ENCODE data around the gene PDE4D.
"Not testable (repeated sequence)": the region's sequence is repeated elsewhere in the genome, so short reads cannot be mapped to it uniquely, and the experiment has no call there.

PDE4D gene

DNA sequence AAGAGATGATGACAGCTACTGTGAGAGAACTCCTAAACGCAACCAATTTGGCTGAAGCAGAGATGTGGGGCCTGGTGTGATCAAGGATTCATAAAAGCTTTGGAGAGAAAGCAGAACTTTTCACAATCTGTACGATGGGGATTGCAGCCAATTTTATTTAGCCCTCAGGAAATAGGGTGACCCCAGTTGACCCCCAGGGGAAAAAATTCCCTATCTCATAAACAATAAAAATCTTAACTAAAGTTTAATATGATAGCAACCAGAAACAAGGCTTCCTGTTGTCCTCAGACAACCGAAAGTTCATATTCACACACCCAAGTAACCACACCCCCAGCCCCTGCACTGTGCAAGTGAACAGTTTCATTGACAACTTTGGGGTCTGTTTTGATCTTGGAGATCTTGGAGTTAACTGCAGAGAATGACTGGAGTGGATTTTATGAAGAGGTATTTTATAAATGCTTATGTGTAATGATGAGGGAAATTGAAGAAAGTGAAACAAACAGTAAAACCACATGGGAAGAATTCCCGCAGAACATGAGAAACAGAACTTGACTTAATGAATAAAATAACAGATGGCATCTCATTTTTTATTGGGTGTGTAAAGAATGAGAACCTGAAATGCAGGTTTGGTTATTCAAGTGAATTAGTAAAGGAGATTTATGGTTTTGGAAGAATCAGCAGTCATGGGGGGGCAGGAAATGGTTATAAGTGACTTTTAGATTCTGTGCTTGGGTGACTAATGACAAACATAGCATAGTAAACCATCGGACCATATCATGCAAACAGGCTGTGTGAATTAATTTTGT, 94.5 kb downstream of the PDE4D start:
- DNase-seq: no peak

DNA sequence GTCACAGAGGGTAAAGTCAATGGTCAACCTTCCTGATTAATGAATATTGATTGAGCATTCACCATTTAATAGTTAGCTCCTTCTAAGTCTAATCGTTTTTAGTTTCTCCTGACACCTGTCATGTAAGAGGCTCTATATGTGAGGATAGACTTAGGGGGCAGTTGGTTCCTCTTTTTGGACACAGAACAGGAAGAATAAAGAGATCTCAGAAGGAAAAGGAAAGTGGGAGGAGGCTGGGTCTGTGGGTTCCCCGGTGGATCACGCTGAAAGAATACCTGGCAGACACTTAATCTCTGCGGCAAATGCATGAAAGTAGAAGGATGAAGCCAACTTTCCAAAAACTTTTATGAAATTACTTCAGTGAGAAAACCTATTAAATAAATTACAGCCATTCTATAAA, 98.4 kb downstream of the PDE4D start:
- DNase-seq: no peak

DNA sequence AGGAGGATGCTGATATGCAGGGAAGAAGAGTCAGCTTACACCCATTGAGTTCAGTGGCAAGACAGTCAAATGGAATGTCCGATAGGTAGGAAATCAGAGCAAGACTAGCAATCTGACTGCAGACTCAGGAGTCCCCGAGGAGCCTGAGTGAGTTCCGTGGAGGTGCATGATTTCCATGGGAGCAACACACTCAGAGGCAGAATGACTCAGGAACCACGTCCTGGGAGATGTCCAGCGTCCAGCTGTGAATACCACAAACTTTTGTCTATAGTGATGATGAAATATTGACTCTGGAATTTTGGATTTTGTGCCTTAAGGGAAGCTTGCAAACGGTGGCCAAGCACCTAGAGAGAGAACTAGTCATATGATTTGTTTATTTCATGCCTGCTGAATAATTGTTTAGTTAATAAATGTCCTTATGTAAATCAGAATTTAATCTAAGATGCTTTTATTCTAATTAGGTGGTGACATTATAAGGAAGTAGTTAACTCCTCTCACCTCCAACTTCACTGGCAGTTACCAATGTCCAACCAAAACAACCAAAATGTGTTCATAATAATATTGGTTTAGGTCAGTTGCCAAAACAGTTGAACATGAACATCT, 100.4 kb downstream of the PDE4D start:
- no peak for DNase-seq

DNA sequence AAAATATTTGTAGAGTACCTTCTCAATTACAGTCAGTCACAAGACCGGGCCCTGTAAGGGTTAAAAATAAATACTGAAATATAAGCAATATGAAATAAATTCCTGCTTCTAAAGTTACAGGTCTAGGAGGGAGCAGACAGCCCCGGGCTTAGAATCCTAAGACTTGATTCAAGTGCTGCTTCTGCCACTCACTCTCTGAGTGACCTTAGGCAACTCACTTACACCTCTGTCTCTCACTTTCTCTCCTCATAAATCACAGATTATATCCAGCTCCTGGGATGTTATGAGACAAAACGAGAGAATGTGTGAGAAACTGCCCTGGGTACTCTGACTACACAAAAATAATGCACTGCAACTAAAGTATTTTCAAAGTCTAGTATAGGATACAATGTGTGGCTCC, 101.9 kb downstream of the PDE4D start:
- DNase-seq: no peak

DNA sequence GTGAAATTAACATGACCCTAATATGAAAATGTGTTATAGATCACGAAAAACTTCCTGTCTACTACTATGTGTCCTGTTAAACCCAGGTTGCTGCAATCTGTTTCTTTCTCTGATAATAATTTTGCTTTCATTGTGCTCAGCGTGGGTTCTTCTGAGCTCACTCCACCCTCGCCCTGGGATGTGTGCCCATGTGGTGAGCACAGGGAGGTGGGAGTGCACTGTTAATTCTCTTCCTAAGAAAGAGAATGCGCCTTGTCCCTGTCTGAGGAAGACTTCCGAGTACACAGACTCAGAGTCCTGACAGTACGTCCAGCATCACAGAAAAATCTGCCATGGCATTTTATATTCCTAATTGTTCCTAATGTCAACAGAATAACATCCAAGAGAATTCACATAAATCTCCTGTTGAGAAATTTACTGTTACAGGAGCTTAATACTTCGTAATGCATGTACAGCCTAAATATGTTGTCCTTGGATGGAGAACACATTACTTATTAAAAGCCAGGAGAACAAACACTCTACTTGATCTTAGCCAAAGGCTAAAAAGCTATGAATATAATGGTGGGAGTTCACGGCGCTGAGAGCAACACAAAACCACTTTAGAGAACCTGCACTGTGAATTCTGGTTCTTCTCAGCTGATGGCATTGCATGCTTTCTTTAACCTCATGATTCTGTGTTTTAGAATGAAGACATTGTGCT, 102.6 kb downstream of the PDE4D start:
- no peak for DNase-seq

DNA sequence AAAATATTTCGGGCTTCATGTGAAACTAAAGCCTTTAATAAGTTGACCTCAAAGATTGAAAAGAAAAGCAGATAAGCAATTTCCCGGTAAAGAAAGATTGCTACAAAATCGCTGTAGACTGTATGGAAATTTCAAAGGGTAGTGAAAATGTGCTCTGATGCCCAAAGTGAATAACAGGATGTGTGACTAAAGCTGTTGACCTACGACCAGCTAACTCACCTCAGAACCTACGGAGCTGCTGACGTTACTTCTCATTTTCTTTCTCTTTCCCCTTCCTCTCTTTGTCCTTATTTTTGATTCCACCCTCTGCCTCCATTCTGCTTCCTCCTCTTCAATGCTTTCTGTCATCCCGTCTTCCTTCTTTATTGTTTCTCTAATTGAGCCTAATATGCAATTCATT, 103.2 kb downstream of the PDE4D start:
- no peak for DNase-seq

DNA sequence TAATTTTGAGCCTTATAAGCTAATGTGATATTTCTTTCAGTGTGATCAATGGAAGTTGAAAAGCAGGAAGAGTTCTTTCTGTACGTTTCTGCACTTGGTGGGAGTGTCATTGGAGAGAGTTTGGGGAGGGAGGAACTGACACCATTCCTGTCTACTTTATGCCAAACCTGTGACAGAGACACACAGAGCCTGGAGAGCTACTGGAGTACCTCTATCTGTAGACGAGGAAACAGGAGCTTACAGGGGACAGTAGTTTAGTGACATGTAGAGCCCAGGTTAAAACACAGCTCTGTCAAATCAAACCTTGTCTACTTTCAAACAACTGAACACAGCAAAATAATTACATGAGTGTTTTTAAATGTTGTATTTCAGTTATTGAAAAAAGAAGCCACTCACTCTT, 103.6 kb downstream of the PDE4D start:
- DNase-seq: no peak

DNA sequence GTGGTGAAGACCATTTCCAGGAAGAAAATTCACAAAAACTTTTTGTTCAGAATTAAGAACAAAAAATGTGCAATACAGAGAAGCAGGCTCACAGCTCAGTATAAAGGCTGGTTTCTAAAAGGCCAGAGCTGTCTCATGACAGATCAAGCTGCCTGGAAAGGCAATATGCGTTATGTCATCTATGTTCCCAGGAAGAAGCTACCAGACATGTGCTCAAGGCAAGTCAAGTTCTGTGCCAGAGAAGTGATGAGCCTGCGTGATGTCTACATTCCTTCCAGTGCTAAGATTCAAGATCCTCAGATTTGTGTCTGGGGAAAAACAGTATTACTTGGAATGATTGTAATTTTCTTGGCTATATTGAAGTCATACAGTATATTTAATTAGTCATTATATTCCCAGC, 104.3 kb downstream of the PDE4D start:
- no peak for DNase-seq

DNA sequence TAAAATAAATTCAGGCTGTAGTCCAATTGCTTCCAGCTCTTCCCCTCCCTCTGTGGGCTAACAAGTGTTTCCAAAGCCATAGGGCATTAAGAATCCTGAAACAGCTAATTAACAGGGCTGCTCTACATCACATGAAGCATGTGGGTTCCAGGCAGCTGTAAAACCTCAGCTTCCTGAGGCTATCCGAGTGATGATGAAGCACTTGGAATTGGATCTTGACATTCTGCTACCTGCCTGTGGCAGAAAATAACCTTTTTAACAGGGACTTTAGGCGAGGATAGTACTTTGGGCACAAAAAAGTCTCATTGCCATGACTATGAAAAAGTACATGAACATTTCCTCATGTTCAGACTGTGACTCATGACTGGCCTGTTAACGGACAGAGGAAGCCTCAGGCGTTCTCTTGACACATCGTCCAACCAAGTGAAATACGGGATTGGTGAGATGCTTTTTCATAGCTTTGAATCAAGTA, 107.2 kb downstream of the PDE4D start:
- no peak for DNase-seq

DNA sequence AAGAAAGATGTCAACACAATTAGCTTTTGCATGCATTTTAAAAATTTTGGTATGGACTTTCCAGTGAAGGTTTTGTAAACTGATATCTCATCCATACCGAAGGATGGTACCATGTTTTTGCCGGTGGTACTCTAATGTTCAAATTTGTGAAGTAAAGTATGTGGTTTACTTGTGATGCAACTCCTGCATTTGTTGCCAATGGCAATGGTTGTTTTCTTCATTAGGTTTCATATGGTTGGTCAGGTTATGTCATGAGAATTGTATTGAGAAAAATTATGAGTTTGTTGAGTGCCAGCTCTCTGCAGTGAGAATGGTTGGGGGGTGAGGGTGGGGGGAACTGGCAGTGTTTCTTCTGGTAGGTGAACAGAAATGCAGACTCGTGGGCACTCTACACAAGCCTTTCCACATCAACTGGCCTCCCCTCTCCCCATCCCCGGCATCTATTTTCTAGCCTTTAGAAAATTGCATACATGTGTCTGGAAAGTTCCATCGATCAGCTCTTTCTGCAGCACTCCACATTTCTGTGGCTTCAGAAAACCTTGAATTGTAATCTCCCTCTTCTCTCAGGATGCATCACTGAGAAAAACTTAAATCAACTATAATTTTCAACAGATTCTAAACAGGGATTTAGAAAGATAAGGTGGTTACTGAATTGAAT, 107.7 kb downstream of the PDE4D start:
- DNase-seq: no peak

DNA sequence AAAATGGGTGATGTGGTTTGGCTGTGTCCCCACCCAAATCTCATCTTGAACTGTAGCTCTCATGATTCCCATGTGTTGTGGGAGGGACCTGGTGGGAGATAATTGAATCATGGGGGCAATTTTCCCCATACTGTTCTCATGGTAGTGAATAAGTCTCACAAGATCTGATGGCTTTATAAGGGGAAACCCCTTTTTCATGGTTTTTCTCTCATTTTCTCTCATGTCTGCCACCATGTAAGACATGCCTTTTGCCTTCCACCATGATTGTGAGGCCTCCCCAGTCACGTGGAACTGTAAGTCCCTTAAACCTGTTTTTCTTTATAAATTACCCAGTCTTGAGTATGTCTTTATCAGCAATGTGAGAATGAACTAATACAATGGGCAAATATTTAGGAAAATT, 108.8 kb downstream of the PDE4D start:
- DNase-seq: not testable (repeated sequence)

DNA sequence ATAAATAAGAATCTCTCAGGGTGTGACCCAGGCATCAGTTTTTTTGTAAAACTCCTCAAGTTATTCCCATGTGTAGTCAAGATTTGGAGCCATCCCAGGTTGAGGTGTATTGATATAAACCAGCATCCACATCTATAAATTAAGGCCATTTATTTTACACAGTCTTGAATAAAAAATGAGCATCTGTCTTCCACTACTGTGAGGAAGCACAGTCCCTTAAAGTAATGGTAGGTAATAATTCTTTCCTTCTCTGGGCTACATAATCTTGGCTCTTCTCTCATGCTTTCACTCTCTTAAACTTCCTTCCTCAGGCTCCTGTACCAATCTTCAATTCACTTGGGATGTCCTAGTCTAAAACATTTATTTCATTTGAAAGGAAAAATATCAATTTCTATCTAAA, 110.3 kb downstream of the PDE4D start:
- no peak for DNase-seq

DNA sequence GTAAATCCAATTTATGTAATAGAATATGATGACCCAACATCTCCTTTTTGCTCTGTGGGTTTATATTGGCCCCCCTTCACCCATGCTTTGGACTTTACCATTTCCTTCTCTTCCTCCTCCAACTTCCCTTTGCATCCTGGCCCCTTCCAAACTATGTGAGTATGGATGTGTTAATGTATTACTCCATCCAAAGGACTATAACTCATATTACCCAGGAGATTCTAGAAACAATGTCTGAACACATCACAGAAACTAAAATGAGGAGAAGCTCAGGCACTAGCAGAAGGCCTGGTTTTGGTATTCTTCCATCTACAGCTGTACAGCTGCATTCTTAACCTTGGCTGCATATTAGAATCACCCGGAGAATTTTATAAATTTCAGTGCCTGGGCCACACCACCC, 110.7 kb downstream of the PDE4D start:
- no peak for DNase-seq

DNA sequence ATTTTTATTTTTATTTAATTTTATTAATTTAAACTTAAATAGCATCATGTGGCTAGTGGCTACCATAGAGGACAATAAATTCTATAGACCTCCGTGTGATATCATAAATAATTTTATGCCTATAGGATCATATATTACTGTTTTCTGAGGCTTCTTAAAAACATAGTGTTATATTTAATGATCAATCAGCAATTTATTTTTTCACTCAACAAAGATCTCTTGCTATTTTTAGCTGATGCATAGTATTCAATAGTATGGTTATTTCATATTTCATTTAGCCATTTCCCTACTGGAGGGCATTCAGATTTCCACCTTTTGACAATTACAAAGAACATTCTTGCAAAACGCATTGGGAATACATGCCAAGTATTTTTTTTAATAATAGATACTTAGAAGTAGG, 114.1 kb downstream of the PDE4D start:
- no peak for DNase-seq

DNA sequence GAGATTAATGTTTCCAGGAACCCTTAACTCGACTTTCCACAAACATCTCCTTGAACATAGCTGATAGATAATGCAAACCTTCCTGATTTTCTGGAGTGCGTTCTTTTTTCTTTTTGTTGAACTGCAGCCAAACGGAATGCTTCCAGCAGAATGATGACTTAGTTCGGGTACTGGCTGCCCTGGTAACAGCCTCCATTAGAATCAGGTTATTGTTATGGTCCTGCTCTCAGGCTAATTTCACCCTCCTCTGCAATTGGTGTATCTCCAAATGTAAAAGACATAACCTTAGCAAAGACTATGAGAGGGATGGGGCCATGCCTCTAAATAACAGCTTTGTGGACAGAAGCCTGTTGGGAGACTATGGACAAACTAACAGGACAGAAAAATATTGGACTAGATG, 116.5 kb downstream of the PDE4D start:
- no peak for DNase-seq

DNA sequence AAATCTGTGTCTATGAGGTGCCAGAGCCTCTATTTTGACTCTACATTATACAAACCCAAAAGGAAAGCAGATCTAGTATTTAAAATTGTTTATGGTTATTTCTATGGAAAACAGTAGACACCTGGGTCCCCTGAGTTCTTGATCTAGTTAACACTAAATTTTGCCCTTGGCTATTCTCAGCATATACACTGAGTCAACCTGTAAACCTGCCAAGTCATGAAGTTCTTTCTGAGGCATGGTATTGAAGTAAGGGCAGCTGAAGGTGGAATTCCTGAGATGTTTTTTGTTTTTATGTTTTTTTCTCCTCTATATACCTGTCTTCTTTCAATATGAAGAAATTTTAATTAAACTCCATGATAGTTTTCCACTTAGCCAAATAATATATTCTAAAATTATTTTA, 120.2 kb downstream of the PDE4D start:
- DNase-seq: no peak

DNA sequence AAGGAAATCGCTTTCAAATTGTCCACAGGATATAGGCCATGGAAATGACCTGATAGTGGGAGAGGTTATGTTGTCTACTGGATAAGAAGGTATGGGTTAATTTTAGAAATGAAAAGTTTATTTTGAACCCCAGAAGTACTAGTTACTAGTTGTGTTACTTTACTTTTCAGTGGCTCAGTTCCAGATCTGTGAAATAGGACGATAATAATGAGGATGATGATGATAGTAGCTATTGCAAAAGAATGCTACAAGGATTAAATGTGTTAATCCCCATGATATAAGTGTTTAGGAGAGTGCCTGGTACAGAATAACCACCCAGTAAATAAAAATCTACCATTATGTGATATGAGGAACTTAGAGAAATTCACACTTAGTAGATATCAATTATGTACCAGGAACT, 120.8 kb downstream of the PDE4D start:
- no peak for DNase-seq

DNA sequence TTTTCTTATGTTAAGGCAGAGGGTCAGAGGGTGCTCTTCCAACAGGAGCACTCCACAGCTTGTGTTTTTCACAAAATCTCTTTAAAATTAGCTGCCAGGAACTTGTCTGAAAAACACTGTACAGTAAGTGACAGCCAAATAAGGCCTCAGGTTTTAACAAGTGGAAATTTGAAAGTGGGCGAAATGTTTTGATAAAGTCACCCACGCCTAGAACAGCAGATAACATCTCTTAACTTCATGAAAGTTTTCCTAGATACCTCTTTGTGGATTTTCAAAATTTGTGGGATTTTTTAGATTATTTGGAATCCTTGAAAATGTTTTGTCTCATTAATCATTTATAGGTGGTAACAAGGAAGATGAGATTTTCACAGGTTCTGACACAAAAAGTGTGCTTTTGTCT, 121.3 kb downstream of the PDE4D start:
- no peak for DNase-seq

DNA sequence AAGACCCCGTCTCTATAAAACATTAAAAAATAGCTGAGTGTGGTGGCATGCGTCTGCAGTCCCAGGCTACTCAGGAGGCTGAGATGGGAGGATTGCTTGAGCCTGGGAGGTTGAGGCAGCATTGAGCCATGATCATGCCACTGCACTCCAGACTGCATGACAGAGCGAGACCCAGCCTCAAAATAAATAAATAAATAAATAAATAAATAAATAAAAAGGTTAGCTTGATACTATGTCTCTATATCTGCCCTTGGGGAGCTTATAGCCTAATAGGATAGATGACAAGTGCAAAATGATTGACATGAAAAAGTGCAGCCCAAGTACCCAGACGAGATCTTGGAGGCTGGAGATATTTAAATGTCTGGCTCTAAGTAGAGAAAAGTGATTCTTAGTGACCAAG, 122.6 kb downstream of the PDE4D start:
- DNase-seq: no peak

DNA sequence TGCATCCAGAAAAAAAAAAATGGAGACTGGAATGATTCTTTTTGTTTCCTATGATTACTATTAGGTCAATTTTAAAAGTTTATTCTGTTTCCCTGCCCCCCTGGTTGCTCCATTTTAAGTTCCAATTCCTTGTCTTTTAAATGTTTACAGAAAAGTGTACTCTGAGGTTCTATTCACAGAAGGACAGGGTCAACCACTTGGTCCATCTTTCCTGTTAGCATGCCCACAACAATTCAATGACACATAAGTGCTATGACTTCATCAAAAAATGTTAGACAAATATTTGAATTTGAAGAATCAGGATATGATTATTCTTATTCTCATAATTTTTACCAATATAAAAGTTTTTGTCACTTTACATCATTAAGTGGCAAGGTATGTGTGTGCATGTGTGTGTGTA, 123.7 kb downstream of the PDE4D start:
- DNase-seq: no peak

DNA sequence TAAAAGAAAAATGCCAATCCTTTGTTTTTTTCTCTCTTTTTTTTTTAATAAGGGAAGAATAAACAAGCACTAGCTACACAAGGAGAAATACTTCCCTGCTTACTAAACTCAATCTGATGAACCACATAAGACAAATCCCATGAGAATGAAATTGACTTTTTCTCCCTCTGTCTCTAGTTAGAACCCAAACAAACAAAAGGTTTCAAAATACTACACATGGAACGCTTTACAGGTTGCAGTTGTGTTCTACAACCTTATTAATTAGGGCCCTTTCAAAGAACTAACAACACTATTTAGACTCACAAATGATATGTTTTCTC, 124.5 kb downstream of the PDE4D start:
- DNase-seq: no peak

DNA sequence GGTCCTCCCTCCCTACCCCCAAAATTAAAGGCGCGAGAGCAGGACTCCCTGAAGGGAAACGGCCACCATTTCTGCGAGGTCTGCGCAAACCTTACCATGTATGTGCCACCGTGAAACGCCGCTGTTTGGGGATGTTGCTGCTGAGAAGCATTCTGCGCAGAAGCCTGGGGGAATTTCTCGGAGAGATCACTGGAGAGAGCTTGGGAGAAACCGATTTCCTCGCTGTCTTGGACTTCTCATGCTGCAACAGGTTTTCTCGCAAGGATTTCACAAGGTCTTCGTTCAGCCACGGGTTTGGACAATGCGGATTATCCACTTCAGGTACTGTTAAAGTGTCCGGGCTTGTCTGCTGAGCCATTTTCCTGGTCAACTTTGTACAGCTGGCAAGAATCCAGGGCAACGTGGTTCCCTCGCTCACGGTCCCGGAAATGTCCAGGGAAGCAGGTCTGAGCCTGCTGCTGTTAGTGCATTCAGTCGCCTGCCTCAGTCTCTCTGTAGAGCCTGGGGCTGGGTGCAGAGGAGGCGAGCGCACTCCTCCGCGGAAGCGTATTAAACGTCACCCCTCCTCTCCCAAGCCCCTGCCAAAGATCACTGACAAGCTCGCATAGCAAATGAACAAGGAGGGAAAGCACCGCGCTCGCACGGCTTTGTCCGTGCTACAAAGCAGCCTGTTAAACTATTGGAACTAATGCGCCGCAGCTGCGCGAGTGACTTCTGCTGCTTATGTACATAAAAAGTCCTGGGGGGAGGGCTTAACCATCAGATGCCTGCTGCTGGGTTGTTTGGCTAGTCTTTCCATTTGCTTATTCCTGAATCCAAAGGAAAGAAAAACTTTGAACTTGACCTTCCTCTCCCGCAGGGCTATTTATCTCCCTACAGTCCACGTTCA, 125.1 kb downstream of the PDE4D start:
- DNase-seq: peak; percentile 68

DNA sequence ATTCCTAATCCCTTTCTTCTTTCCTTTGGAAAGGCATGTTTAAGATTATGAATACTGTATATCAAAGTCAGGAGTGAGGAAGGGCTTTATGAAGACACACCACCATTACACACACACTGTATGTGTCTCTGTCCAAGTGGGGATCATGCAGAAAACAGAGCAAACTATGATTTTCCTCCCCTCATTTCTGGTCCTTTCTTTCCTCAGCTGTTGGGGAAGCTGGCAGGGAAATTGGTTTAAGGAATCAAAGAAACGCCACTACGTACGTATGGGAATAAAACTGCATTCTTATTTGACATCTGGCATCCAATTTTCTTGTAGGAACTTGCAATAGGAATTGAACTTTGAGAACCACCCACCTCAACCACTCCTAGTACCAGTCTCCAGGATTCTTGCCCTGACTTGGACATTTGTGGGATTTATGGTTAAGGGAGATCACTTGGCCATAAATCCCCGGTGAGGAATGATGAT, 125.8 kb downstream of the PDE4D start:
- no peak for DNase-seq
